ENCODE measurements around the gene TDRD9. TPM values are rescaled to one million over a fixed set of nuclear protein-coding genes. Genes with fewer than 3 reads are reported as not detected.

TDRD9 gene
- total and polyA plus RNA-seq, 2 of the 4 experiments (the other 2 are of a cell fraction): 0.07 to 0.18 TPM

- H2AFZ ChIP-seq (replicated peaks; ENCODE audit: low read length, poor library complexity): no peak overlapping the region
- H2BK20ac ChIP-seq (ENCODE audit: low read depth, low read length): no peak overlapping the region
- 40% methylated on average over 1 of the region's 7 CpGs; no CpG with 5 or more reads in 1 of the 2 experiments for WGBS, 2 experiments (ENCODE audit: extremely low coverage in 2 of 2, insufficient read length in 1 of 2)
- BruUV-seq (replicated peaks): no TSS peak
- no peak overlapping the region for H3K9ac ChIP-seq (ENCODE audit: low read depth, low read length)
- H3K23ac ChIP-seq (ENCODE audit: low read depth, low read length): no peak overlapping the region
- H3K79me1 ChIP-seq (ENCODE audit: low read depth in 1 of 2, low read length in 2 of 2): no peaks in the 10 kb centered on the region
- H3K27me3 ChIP-seq (ENCODE audit: control insufficient read depth, insufficient read depth, low read length): peaks cover 2% of the 10 kb centered on the region
- H3K4me1 ChIP-seq (ENCODE audit: control insufficient read depth, insufficient read depth, low read length): no peaks in the 10 kb centered on the region; the same call in 1 of the 2 replicates
- ChIA-PET CTCF (no interaction called here), POLR2A (ENCODE audit: unreplicated experiment) (no interaction called here)
- no peak overlapping the region for H2AK5ac ChIP-seq (ENCODE audit: low read depth, low read length)
- intact Hi-C loops (cut with micrococcal nuclease) (no loop called here), dilution Hi-C loops (cut with HindIII; ENCODE audit: low sequenced_read_pairs, unreplicated experiment) (no loop called here), in situ Hi-C loops (cut with MboI; ENCODE audit: low sequenced_read_pairs) (no loop called here)
- no peak overlapping the region for H4K91ac ChIP-seq (ENCODE audit: insufficient read depth, low read depth, low read length)
- 0 out of 2 replicates have a peak, but pooled peaks cover 2% of the 10 kb centered on the region for H3K9me3 ChIP-seq (ENCODE audit: control insufficient read depth, insufficient read depth, low read length)
- no peak overlapping the region for H3K18ac ChIP-seq (ENCODE audit: low read depth, low read length)
- H3K14ac ChIP-seq (replicated peaks; ENCODE audit: low read depth, low read length): no peak overlapping the region
- no peak overlapping the region for H3K4me3 ChIP-seq (ENCODE audit: insufficient read depth, low read depth, low read length)
- no peak overlapping the region for H2BK5ac ChIP-seq (ENCODE audit: low read depth, low read length, poor library complexity, severe bottlenecking)
- no peaks in the 10 kb centered on the region for H3K9me1 ChIP-seq (ENCODE audit: insufficient read depth, low read length)
- no peak for TF ChIP-seq CEBPB (IDR thresholded peaks at IDR 0.05; ENCODE audit: low read depth, low read length)
- TF ChIP-seq ELK1 (IDR thresholded peaks at IDR 0.05; ENCODE audit: borderline replicate concordance, low read depth, low read length): no peak
- no peak for TF ChIP-seq RFX5 (IDR thresholded peaks at IDR 0.05; ENCODE audit: low read depth, low read length)
- no peak for TF ChIP-seq RAD21 (IDR thresholded peaks at IDR 0.05; ENCODE audit: low read length)
- TF ChIP-seq NFE2L2 (IDR thresholded peaks at IDR 0.05; ENCODE audit: low read depth, low read length): no peak
- TF ChIP-seq BHLHE40 (IDR thresholded peaks at IDR 0.05; ENCODE audit: low read depth, low read length): no peak
- no peak for TF ChIP-seq MXI1 (IDR thresholded peaks at IDR 0.05; ENCODE audit: borderline replicate concordance, low read depth, low read length)
- no peak for TF ChIP-seq MAZ (IDR thresholded peaks at IDR 0.05; ENCODE audit: borderline replicate concordance, low read depth, low read length)
- TF ChIP-seq POLR2A (IDR thresholded peaks at IDR 0.05; ENCODE audit: low read depth, low read length): no peak
- TF ChIP-seq MAFK (IDR thresholded peaks at IDR 0.05; ENCODE audit: low read depth, low read length): no peak
- TF ChIP-seq CTCF (conservative IDR thresholded peaks at IDR 0.05; ENCODE audit: low read depth, low read length): no peak
- TF ChIP-seq CHD1 (IDR thresholded peaks at IDR 0.05; ENCODE audit: low read depth, low read length): no peak
- TF ChIP-seq SMC3 (IDR thresholded peaks at IDR 0.05; ENCODE audit: low read depth, low read length): no peak
- ATAC-seq (ENCODE audit: low read depth) (no peak), DNase-seq (no peak)
- no peak overlapping the region for H2AK9ac ChIP-seq (replicated peaks; ENCODE audit: low read depth, low read length, poor library complexity)
- H2BK120ac ChIP-seq (ENCODE audit: low read depth, low read length): no peak overlapping the region
- no peak overlapping the region for H3K4me2 ChIP-seq (ENCODE audit: low read depth, low read length)
- no peak overlapping the region for H4K8ac ChIP-seq (ENCODE audit: low read depth in 2 of 2, low read length in 2 of 2)
- H3K4ac ChIP-seq (ENCODE audit: low read depth, low read length): no peak overlapping the region
- no peaks in the 10 kb centered on the region; the same call in 1 of the 2 replicates for H4K20me1 ChIP-seq (ENCODE audit: insufficient read depth, low read length)
- no peak overlapping the region for H3K56ac ChIP-seq (ENCODE audit: extremely low read depth, insufficient read depth, low read length)
- H3K27ac ChIP-seq (ENCODE audit: insufficient read depth, low read length): no peak overlapping the region
- no peak overlapping the region for H2BK15ac ChIP-seq (ENCODE audit: low read depth, low read length)
- H3K36me3 ChIP-seq (ENCODE audit: control insufficient read depth, insufficient read depth, low read length): no peaks in the 10 kb centered on the region
- H4K5ac ChIP-seq (ENCODE audit: low read depth, low read length): no peak overlapping the region
Measured at GRCh38 chr14:103894723-103895059, 33.6 kb upstream of the TDRD9 start.

Measured in IMR-90 (cell line).